K562 (cell line): ENCODE measurements around the gene HIRIP3.

Source experiments
- ATF2 ChIP-seq: sonication (generic); formaldehyde crosslinking; IDR thresholded peaks from 2 replicates; pipeline ENCODE4 v1.8.1; 2022; ENCODE audit warnings: missing genetic modification reagents
- CAMTA2 ChIP-seq: fragments of 250-450 bp; sonication (Bioruptor Pico); conservative IDR thresholded peaks from 2 replicates; pipeline ENCODE4 v1.5.1; 2022
- CTCF ChIP-seq, 3 experiments: IDR thresholded peaks in 2 of 3; conservative IDR thresholded peaks in 1 of 3; 2 replicates each; pipeline ENCODE4 v1.5.1; 2011 to 2012; ENCODE audit warnings: low read length in 3 of 3, mild to moderate bottlenecking in 3 of 3, control low read depth in 2 of 3, improper control_type of control experiment in 1 of 3, inconsistent platforms in 1 of 3, low read depth in 1 of 3, mixed read lengths in 1 of 3, moderate library complexity in 1 of 3; ENCODE audit not compliant: insufficient read depth in 2 of 3
- E2F6 ChIP-seq, 2 experiments: IDR thresholded peaks; 2 replicates each; pipeline ENCODE4 v1.6.1; 2011; ENCODE audit warnings: borderline replicate concordance in 1 of 2, control low read depth in 1 of 2, low read depth in 1 of 2, low read length in 1 of 2, mild to moderate bottlenecking in 1 of 2, mixed read lengths in 1 of 2, moderate library complexity in 1 of 2; ENCODE audit not compliant: insufficient read depth in 1 of 2, insufficient read length in 1 of 2, poor library complexity in 1 of 2, severe bottlenecking in 1 of 2; ENCODE audit errors: extremely low read depth in 1 of 2
- EP300 ChIP-seq: IDR thresholded peaks from 2 replicates; pipeline ENCODE4 v1.6.1; 2012; ENCODE audit warnings: low read length, improper control_type of control experiment
- EZH2 ChIP-seq: IDR thresholded peaks from 2 replicates; pipeline ENCODE4 v1.6.1; 2012; ENCODE audit warnings: low read depth, mild to moderate bottlenecking, inconsistent platforms, low read length, borderline replicate concordance
- NFYB ChIP-seq: IDR thresholded peaks from 2 replicates; pipeline ENCODE4 v1.6.1; 2011; ENCODE audit warnings: mild to moderate bottlenecking, moderate library complexity; ENCODE audit not compliant: insufficient read length; ENCODE audit errors: extremely low read depth
- POLR2A ChIP-seq: fragments of 450-650 bp; conservative IDR thresholded peaks from 2 replicates; pipeline ENCODE4 v1.6.1; 2016
- SMC3 ChIP-seq: conservative IDR thresholded peaks from 2 replicates; pipeline ENCODE4 v1.6.1; 2011; ENCODE audit warnings: low read depth, low read length, improper control_type of control experiment; ENCODE audit not compliant: insufficient read depth
- SP2 ChIP-seq: IDR thresholded peaks from 2 replicates; pipeline ENCODE4 v1.6.1; 2011; ENCODE audit warnings: mild to moderate bottlenecking, low read depth, low read length, moderate library complexity; ENCODE audit not compliant: poor library complexity, severe bottlenecking; ENCODE audit errors: extremely low read depth
- USF2 ChIP-seq: sonication (generic); formaldehyde crosslinking; IDR thresholded peaks from 2 replicates; pipeline ENCODE4 v1.5.0; 2020; ENCODE audit warnings: missing genetic modification reagents
- ZBTB17 ChIP-seq: fragments of 450-650 bp; formaldehyde crosslinking; IDR thresholded peaks from 2 replicates; pipeline ENCODE4 v1.4.0; 2020; ENCODE audit warnings: mild to moderate bottlenecking
- ZBTB2 ChIP-seq: fragments of 450-650 bp; IDR thresholded peaks from 2 replicates; pipeline ENCODE4 v1.6.1; 2016; ENCODE audit warnings: antibody characterized with exemption

- no peak for TF ChIP-seq POLR2A
- no peak for TF ChIP-seq ZBTB2
- no peak for TF ChIP-seq CTCF (IDR thresholded peaks at IDR 0.05 in 2 of 3, conservative IDR thresholded peaks at IDR 0.05 in 1 of 3; ENCODE audit: insufficient read depth in 2 of 3, low read depth in 1 of 3, low read length in 3 of 3)
- no peak for TF ChIP-seq SMC3
- TF ChIP-seq E2F6 (IDR thresholded peaks at IDR 0.05; ENCODE audit: borderline replicate concordance in 1 of 2, extremely low read depth in 1 of 2, insufficient read depth in 1 of 2, insufficient read length in 1 of 2, low read depth in 1 of 2, low read length in 1 of 2, poor library complexity in 1 of 2, severe bottlenecking in 1 of 2) = no peak
- TF ChIP-seq USF2 (CRISPR knock-in tag) = no peak
- TF ChIP-seq ZBTB17 (CRISPR knock-in tag) = no peak
- TF ChIP-seq CAMTA2 (CRISPR knock-in tag) = no peak
- no peak for TF ChIP-seq NFYB
- TF ChIP-seq EZH2 = no peak
- no peak for TF ChIP-seq SP2
- TF ChIP-seq EP300 = no peak
- no peak for TF ChIP-seq ATF2
These were observed 4.4 kb downstream of the HIRIP3 start for GRCh38 chr16:29990883-29991570.
